HCT116 (cell line): Measurements from ENCODE around the gene ITGA4. TPM values are rescaled to one million over a fixed set of nuclear protein-coding genes. Genes with fewer than 3 reads are reported as not detected.

ENCODE experiments used
- ATAC-seq: fragments of 200-7000 bp; cut with Tn5 transposase; 2 replicates; pipeline ENCODE4 v1.9.1; 2020; ENCODE audit warnings: mild to moderate bottlenecking, moderate library complexity
- BruUV-seq: library from RNA; stranded (reverse); fragments of 400-500 nt; replicated peaks from 2 replicates; lab custom pipeline; 2021; lab: Mats Ljungman, UMichigan
- CTCF ChIA-PET: fragments of 300-600 bp; sonication (Branson Sonifier 250); formaldehyde crosslinking; loops from one replicate; lab custom pipeline; 2021; ENCODE audit warnings: antibody characterized with exemption; lab: Charles Lee
- POLR2A ChIA-PET: fragments of 300-600, 350-600 bp; sonication (Branson Sonifier 250); formaldehyde crosslinking; loops from one replicate; lab custom pipeline; 2021; ENCODE audit warnings: antibody characterized with exemption; lab: Charles Lee
- RAD21 ChIA-PET, 2 experiments: fragments of 300-600 bp; sonication (Branson Sonifier 250); formaldehyde crosslinking; loops; one replicate each; lab custom pipeline; 2023; ENCODE audit warnings: low total read pairs in 2 of 2; ENCODE audit not compliant: uncharacterized antibody in 2 of 2, unreplicated experiment in 2 of 2, low non-redundant PET in 1 of 2; lab: Charles Lee
- DNase-seq: peaks from one replicate; pipeline ENCODE4 v3.0.0-alpha.2; 2010; ENCODE audit warnings: low read depth, low spot score
- H2AFZ ChIP-seq: fragments of 200-600 bp; shearing (Covaris generic), sonication (generic); 2 replicates; pipeline ENCODE4 v1.6.1; 2017; ENCODE audit warnings: low read depth, mixed run types, mixed read lengths, antibody characterized with exemption, low read length; ENCODE audit not compliant: poor library complexity, severe bottlenecking
- H3K27ac ChIP-seq: 2 replicates; pipeline ENCODE4 v1.5.1; 2012; ENCODE audit warnings: low read depth, low read length
- H3K27me3 ChIP-seq: fragments of 200-600 bp; sonication (generic); 2 replicates; pipeline ENCODE4 v1.6.1; 2016; ENCODE audit warnings: mixed run types, low read length, mixed read lengths; ENCODE audit not compliant: insufficient read depth
- H3K36me3 ChIP-seq, 2 experiments: fragments of 200-500 bp in 1 of 2; fragments of 200-600 bp in 1 of 2; sonication (Bioruptor generic) in 1 of 2; sonication (generic) in 1 of 2; 2 replicates each; pipeline versions ENCODE4 v1.5.1 to v1.6.1; 2014 to 2016; ENCODE audit warnings: low read length in 2 of 2, inconsistent platforms in 1 of 2, mixed read lengths in 1 of 2, mixed run types in 1 of 2; ENCODE audit not compliant: insufficient read depth in 2 of 2, control insufficient read depth in 1 of 2
- H3K4me1 ChIP-seq, 2 experiments: fragments of 200-600 bp in 1 of 2; sonication (generic) in 1 of 2; 2 replicates each; pipeline versions ENCODE4 v1.5.1 to v1.6.1; 2012 to 2017; ENCODE audit warnings: low read length in 2 of 2, inconsistent platforms in 1 of 2, mild to moderate bottlenecking in 1 of 2, mixed read lengths in 1 of 2, mixed run types in 1 of 2, moderate library complexity in 1 of 2; ENCODE audit not compliant: insufficient read depth in 2 of 2, control insufficient read depth in 1 of 2
- H3K4me2 ChIP-seq: fragments of 200-600 bp; sonication (generic); 2 replicates; pipeline ENCODE4 v1.6.1; 2017; ENCODE audit warnings: mixed run types, low read length, mixed read lengths
- H3K4me3 ChIP-seq, 2 experiments: fragments of 200-600 bp in 1 of 2; sonication (generic) in 1 of 2; replicated peaks in 1 of 2; 2 replicates each; pipeline ENCODE4 v1.5.1; 2011 to 2016; ENCODE audit warnings: low read length in 2 of 2, control low read depth in 1 of 2, low read depth in 1 of 2, mild to moderate bottlenecking in 1 of 2, mixed read lengths in 1 of 2, mixed run types in 1 of 2
- H3K79me2 ChIP-seq: fragments of 200-600 bp; sonication (generic); 2 replicates; pipeline ENCODE4 v1.6.1; 2017; ENCODE audit warnings: mild to moderate bottlenecking, mixed run types, low read length, moderate library complexity, mixed read lengths; ENCODE audit not compliant: insufficient read depth
- H3K9ac ChIP-seq: fragments of 200-600 bp; sonication (generic); 2 replicates; pipeline ENCODE4 v1.6.1; 2016; ENCODE audit warnings: low read length, mixed read lengths
- H3K9me2 ChIP-seq: fragments of 200-600 bp; sonication (generic), shearing (Covaris generic); 2 replicates; pipeline ENCODE4 v1.6.1; 2017; ENCODE audit warnings: mixed run types, mild to moderate bottlenecking, moderate library complexity; ENCODE audit not compliant: insufficient read depth
- H3K9me3 ChIP-seq, 2 experiments: fragments of 200-500 bp in 1 of 2; fragments of 200-600 bp in 1 of 2; sonication (Bioruptor generic) in 1 of 2; sonication (generic) in 1 of 2; 2 replicates each; pipeline ENCODE4 v1.6.1; 2014 to 2017; ENCODE audit warnings: low read length in 2 of 2, mixed read lengths in 2 of 2, inconsistent platforms in 1 of 2, low read depth in 1 of 2, mild to moderate bottlenecking in 1 of 2, mixed run types in 1 of 2, moderate library complexity in 1 of 2; ENCODE audit not compliant: control insufficient read depth in 1 of 2, insufficient read depth in 1 of 2
- H4K20me1 ChIP-seq: fragments of 200-600 bp; sonication (generic), shearing (Covaris generic); 2 replicates; pipeline ENCODE4 v1.6.1; 2017; ENCODE audit warnings: mixed run types, mild to moderate bottlenecking, moderate library complexity; ENCODE audit not compliant: insufficient read depth
- ATF3 ChIP-seq: IDR thresholded peaks from 2 replicates; pipeline ENCODE4 v1.6.1; 2012
- CEBPB ChIP-seq: IDR thresholded peaks from 2 replicates; pipeline ENCODE4 v1.6.1; 2012; ENCODE audit warnings: low read depth
- CTCF ChIP-seq, 3 experiments: fragments of 200-600 bp in 1 of 3; sonication (generic) in 1 of 3; IDR thresholded peaks in 2 of 3; conservative IDR thresholded peaks in 1 of 3; 2 replicates each; pipeline ENCODE4 v1.5.1; 2012 to 2017; ENCODE audit warnings: low read depth in 2 of 3, low read length in 2 of 3, antibody characterized with exemption in 1 of 3, borderline replicate concordance in 1 of 3, control low read depth in 1 of 3, mild to moderate bottlenecking in 1 of 3, mixed read lengths in 1 of 3, mixed run types in 1 of 3, moderate library complexity in 1 of 3; ENCODE audit not compliant: insufficient read depth in 1 of 3
- ELF1 ChIP-seq: IDR thresholded peaks from 2 replicates; pipeline ENCODE4 v1.6.1; 2012; ENCODE audit warnings: low read depth, borderline replicate concordance
- EZH2phosphoT487 ChIP-seq: fragments of 200-600 bp; IDR thresholded peaks from 2 replicates; pipeline ENCODE4 v1.6.1; 2018; ENCODE audit warnings: antibody characterized with exemption, borderline replicate concordance
- MAX ChIP-seq: IDR thresholded peaks from 2 replicates; pipeline ENCODE4 v1.6.1; 2012
- POLR2A ChIP-seq: IDR thresholded peaks from 2 replicates; pipeline ENCODE4 v1.7.0; 2011; ENCODE audit warnings: borderline replicate concordance; ENCODE audit not compliant: insufficient read depth, insufficient read length; ENCODE audit errors: extremely low read depth
- RAD21 ChIP-seq: IDR thresholded peaks from 2 replicates; pipeline ENCODE4 v1.6.1; 2012; ENCODE audit warnings: low read depth, mild to moderate bottlenecking
- SIN3A ChIP-seq: IDR thresholded peaks from 2 replicates; pipeline ENCODE4 v1.6.1; 2012; ENCODE audit warnings: low read depth
- SP1 ChIP-seq: IDR thresholded peaks from 2 replicates; pipeline ENCODE4 v1.6.1; 2012; ENCODE audit warnings: low read depth
- TCF7L2 ChIP-seq: IDR thresholded peaks from 2 replicates; pipeline ENCODE4 v1.7.0; 2011; ENCODE audit warnings: borderline replicate concordance, inconsistent platforms; ENCODE audit not compliant: insufficient read depth, insufficient read length; ENCODE audit errors: extremely low read depth
- ZNF274 ChIP-seq: fragments of 200-500 bp; sonication (Bioruptor generic); IDR thresholded peaks from 2 replicates; pipeline ENCODE4 v1.6.1; 2014; ENCODE audit warnings: mild to moderate bottlenecking, low read depth, low read length, inconsistent platforms
- intact Hi-C: fragments of 100-400 bp; cut with micrococcal nuclease; formaldehyde crosslinking; loops from 2 replicates; pipeline ENCODE4 v1.10.0; 2022
- total RNA-seq: library from RNA; stranded (reverse); gene quantifications from one replicate; pipeline ENCODE4 v1.2.1, GENCODE V29; 2021; ENCODE audit not compliant: unreplicated experiment

The ITGA4 gene
- total RNA-seq, 1 experiment from 2014 or later = 0.49 TPM

- ChIA-PET CTCF (interaction anchor here (0.6 to 2.2 kb wide), 2 partner anchors 29 to 277 kb away, joined by 3 to 6 read pairs; no protein-coding TSS in a partner anchor), POLR2A (no interaction called here), RAD21 (no interaction called here)
- no peaks in the 10 kb centered on the region for H3K36me3 ChIP-seq
- no peaks in the 10 kb centered on the region for H3K4me1 ChIP-seq
- no peaks in the 10 kb centered on the region for H3K79me2 ChIP-seq
- no peaks in the 10 kb centered on the region for H3K9me2 ChIP-seq
- intact Hi-C loops = loop anchor here (2.0 kb wide), 1 partner anchor 277 kb away; no protein-coding TSS in a partner anchor
- no peaks in the 10 kb centered on the region for H4K20me1 ChIP-seq
- no peaks in the 10 kb centered on the region for H3K9me3 ChIP-seq
- no peak overlapping the region for H3K4me2 ChIP-seq
- no peak overlapping the region for H3K9ac ChIP-seq
- peak overlapping the region; percentile 62 for H2AFZ ChIP-seq
- DNase-seq (peak; percentile 35), ATAC-seq (peak; percentile 81)
- H3K27me3 ChIP-seq = no peaks in the 10 kb centered on the region
- no peak overlapping the region for H3K4me3 ChIP-seq
- no peak for TF ChIP-seq TCF7L2
- TF ChIP-seq RAD21 = peak; percentile 50
- TF ChIP-seq SIN3A = no peak
- peak; percentile 35 to 64 (median 62); a peak in 5 of 6 replicates for TF ChIP-seq CTCF (IDR thresholded peaks at IDR 0.05 in 2 of 3, conservative IDR thresholded peaks at IDR 0.05 in 1 of 3; ENCODE audit: borderline replicate concordance in 1 of 3, insufficient read depth in 1 of 3, low read depth in 2 of 3, low read length in 2 of 3)
- TF ChIP-seq, all 23 proteins: peak for 2
- BruUV-seq = no TSS peak
- H3K27ac ChIP-seq = no peak overlapping the region
Observed at GRCh38 chr2:181438261-181438660, 18.9 kb upstream of the ITGA4 start.

GRCh38 chr2:181440344-181440743, 16.8 kb upstream of the ITGA4 start:
- H2AFZ ChIP-seq = no peak overlapping the region
- BruUV-seq = no TSS peak
- H3K4me3 ChIP-seq = no peak overlapping the region
- no peaks in the 10 kb centered on the region for H3K9me3 ChIP-seq
- ChIA-PET RAD21 (no interaction called here), CTCF (no interaction called here), POLR2A (no interaction called here)
- intact Hi-C loops = no loop called here
- no peak overlapping the region for H3K9ac ChIP-seq
- H4K20me1 ChIP-seq = no peaks in the 10 kb centered on the region
- no peak for ATAC-seq
- no peaks in the 10 kb centered on the region for H3K36me3 ChIP-seq
- no peaks in the 10 kb centered on the region for H3K27me3 ChIP-seq
- no peak overlapping the region for H3K27ac ChIP-seq
- no peaks in the 10 kb centered on the region for H3K79me2 ChIP-seq
- no peaks in the 10 kb centered on the region for H3K9me2 ChIP-seq
- DNase-seq = no peak
- no peaks in the 10 kb centered on the region for H3K4me1 ChIP-seq
- H3K4me2 ChIP-seq = no peak overlapping the region
- no peak for TF ChIP-seq MAX
- no peak for TF ChIP-seq EZH2phosphoT487
- no peak for TF ChIP-seq POLR2A
- no peak for TF ChIP-seq SP1
- TF ChIP-seq CEBPB = no peak
- no peak for TF ChIP-seq ATF3
- no peak for TF ChIP-seq CTCF (IDR thresholded peaks at IDR 0.05 in 2 of 3, conservative IDR thresholded peaks at IDR 0.05 in 1 of 3; ENCODE audit: borderline replicate concordance in 1 of 3, insufficient read depth in 1 of 3, low read depth in 2 of 3, low read length in 2 of 3)
- no peak for TF ChIP-seq ZNF274
- no peak for TF ChIP-seq TCF7L2
- no peak for TF ChIP-seq ELF1
